ENCODE results near the gene SLC4A11.

SLC4A11 gene

GRCh38 chr20:3245711-3246110 lies 6.7 kb upstream of the SLC4A11 start:
- no peak for DNase-seq

- no peak for DNase-seq
These were observed 6.2 kb upstream of the SLC4A11 start for GRCh38 chr20:3245156-3245555.

GRCh38 chr20:3244613-3245012 lies 5.6 kb upstream of the SLC4A11 start:
- no peak for DNase-seq

GRCh38 chr20:3243718-3244358 lies 4.8 kb upstream of the SLC4A11 start:
- no peak for DNase-seq

- no peak for DNase-seq
These were observed 3.2 kb upstream of the SLC4A11 start for GRCh38 chr20:3242172-3242692.

- DNase-seq = no peak
These were observed 1.9 kb upstream of the SLC4A11 start for GRCh38 chr20:3240776-3241363.

- no peak for DNase-seq
These were observed 1.1 kb upstream of the SLC4A11 start for GRCh38 chr20:3239867-3240775.

- peak; percentile 4 for DNase-seq
These were observed 369 bp downstream of the SLC4A11 start for GRCh38 chr20:3238616-3239025.

- no peak for DNase-seq
These were observed 903 bp downstream of the SLC4A11 start for GRCh38 chr20:3237958-3238615.

- DNase-seq = no peak
These were observed 1.7 kb downstream of the SLC4A11 start for GRCh38 chr20:3237011-3237957.

GRCh38 chr20:3235666-3236324 lies 3.2 kb downstream of the SLC4A11 start:
- DNase-seq = peak; percentile 43

- DNase-seq = no peak
These were observed 4.9 kb downstream of the SLC4A11 start for GRCh38 chr20:3233991-3234498.

GRCh38 chr20:3233131-3233990 lies 5.6 kb downstream of the SLC4A11 start:
- no peak for DNase-seq

- DNase-seq = no peak
These were observed 7.0 kb downstream of the SLC4A11 start for GRCh38 chr20:3231889-3232588.

GRCh38 chr20:3231116-3231515 lies 7.9 kb downstream of the SLC4A11 start:
- no peak for DNase-seq

- no peak for DNase-seq
These were observed 9.2 kb downstream of the SLC4A11 start for GRCh38 chr20:3229798-3230197.

- no peak for DNase-seq
These were observed 9.8 kb downstream of the SLC4A11 start for GRCh38 chr20:3229158-3229557.

GRCh38 chr20:3228750-3229032 lies 10.3 kb downstream of the SLC4A11 start:
- no peak for DNase-seq

- no peak for DNase-seq
These were observed 10.8 kb downstream of the SLC4A11 start for GRCh38 chr20:3227936-3228749.
